BE2C (cell line): Measurements from ENCODE around the gene SGMS1.

Experiments
- DNase-seq: peaks from one replicate; pipeline ENCODE4 v3.0.0-alpha.2; 2020
- H3K27me3 ChIP-seq: fragments of 250-450 bp; sonication (Bioruptor Pico); 2 replicates; pipeline ENCODE4 v1.5.1; 2020; ENCODE audit warnings: mild to moderate bottlenecking
- H3K36me3 ChIP-seq: fragments of 250-450 bp; sonication (Bioruptor Pico); 2 replicates; pipeline ENCODE4 v1.5.1; 2020; ENCODE audit warnings: mild to moderate bottlenecking
- H3K4me1 ChIP-seq: fragments of 250-450 bp; sonication (Bioruptor Pico); 2 replicates; pipeline ENCODE4 v1.5.1; 2020
- H3K4me3 ChIP-seq: 2 replicates; pipeline ENCODE4 v1.5.1; 2011; ENCODE audit warnings: low read depth, low read length
- H3K9me3 ChIP-seq: fragments of 250-450 bp; sonication (Bioruptor Pico); 2 replicates; pipeline ENCODE4 v1.5.1; 2020
- CTCF ChIP-seq: IDR thresholded peaks from 2 replicates; pipeline ENCODE4 v1.5.1; 2012; ENCODE audit warnings: mild to moderate bottlenecking, low read depth, low read length

The SGMS1 gene

GRCh38 chr10:50545846-50546245 lies 77.9 kb downstream of the SGMS1 start:
- H3K4me1 ChIP-seq, result peaks cover 3% of the 10 kb centered on the region; the same call in 1 of the 2 replicates
- H3K4me3 ChIP-seq, result no peak overlapping the region
- DNase-seq, result no peak
- no peaks in the 10 kb centered on the region for H3K36me3 ChIP-seq
- H3K27me3 ChIP-seq, result no peaks in the 10 kb centered on the region
- no peaks in the 10 kb centered on the region for H3K9me3 ChIP-seq
- TF ChIP-seq CTCF, result no peak

DNA sequence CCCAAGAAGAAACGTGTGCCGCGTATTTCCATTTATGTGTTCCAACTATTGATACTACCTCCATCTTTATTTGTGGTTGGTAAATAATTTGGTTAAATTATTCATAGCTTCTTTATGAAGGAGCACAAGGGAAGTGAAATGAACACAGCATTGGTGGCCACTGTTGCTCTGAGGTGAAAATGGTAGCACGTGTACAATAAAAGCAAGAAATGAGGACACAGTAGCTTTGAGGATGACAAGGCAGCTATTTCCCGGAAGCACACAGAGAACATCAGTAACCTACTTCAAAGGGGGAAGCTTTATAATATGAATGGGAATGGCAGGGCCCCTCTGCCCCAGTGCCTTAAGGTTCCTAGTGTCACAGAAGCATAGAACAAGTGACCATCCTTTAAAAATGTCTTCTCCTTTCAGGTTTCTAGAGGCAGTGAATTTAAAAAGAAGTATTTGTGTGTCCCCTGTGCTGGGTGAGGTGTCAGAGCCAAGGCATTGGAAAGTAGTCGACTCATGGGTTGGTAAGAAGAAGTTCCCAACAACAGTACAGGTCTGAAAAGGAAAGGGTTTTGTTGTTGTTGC lies 78.8 kb downstream of the SGMS1 start:
- no peak for DNase-seq
- Histone ChIP-seq H3K36me3 (no peaks in the 10 kb centered on the region), H3K27me3 (no peaks in the 10 kb centered on the region), H3K4me1 (no peaks in the 10 kb centered on the region), H3K9me3 (no peaks in the 10 kb centered on the region), H3K4me3 (no peak overlapping the region)
- TF ChIP-seq CTCF, result no peak

GRCh38 chr10:50544095-50544856 lies 79.5 kb downstream of the SGMS1 start:
- no peaks in the 10 kb centered on the region for H3K9me3 ChIP-seq
- TF ChIP-seq CTCF, result no peak
- no peaks in the 10 kb centered on the region for H3K36me3 ChIP-seq
- no peaks in the 10 kb centered on the region for H3K27me3 ChIP-seq
- no peaks in the 10 kb centered on the region for H3K4me1 ChIP-seq
- no peak overlapping the region for H3K4me3 ChIP-seq
- no peak for DNase-seq

DNA sequence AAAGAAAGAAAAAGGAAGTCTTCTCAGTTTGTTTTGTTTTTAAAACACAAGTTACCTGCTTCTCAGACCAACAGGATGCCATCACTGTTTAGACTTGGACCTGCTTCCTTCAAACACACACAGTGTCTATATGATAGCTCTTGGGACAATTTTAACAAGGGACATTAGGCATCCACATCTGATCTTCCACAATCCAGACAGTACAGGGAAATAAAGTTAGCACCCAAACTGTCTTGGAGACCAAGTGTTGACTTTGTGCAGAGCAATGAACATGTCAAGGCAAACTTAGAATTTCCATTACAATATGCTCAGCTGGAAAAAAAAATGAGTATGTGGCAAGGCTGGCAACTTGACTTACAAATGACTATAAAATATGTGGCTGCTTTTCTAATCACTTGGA lies 80.9 kb downstream of the SGMS1 start:
- H3K9me3 ChIP-seq, result no peaks in the 10 kb centered on the region
- no peak for TF ChIP-seq CTCF
- H3K27me3 ChIP-seq, result no peaks in the 10 kb centered on the region
- no peaks in the 10 kb centered on the region for H3K36me3 ChIP-seq
- DNase-seq, result no peak
- H3K4me1 ChIP-seq, result no peaks in the 10 kb centered on the region
- H3K4me3 ChIP-seq, result no peak overlapping the region

- no peak overlapping the region for H3K4me3 ChIP-seq
- no peaks in the 10 kb centered on the region for H3K36me3 ChIP-seq
- H3K27me3 ChIP-seq, result no peaks in the 10 kb centered on the region
- H3K4me1 ChIP-seq, result no peaks in the 10 kb centered on the region
- H3K9me3 ChIP-seq, result no peaks in the 10 kb centered on the region
- no peak for DNase-seq
- TF ChIP-seq CTCF, result no peak
Measured at GRCh38 chr10:50541921-50542320, 81.8 kb downstream of the SGMS1 start.

- no peak overlapping the region for H3K4me3 ChIP-seq
- no peaks in the 10 kb centered on the region for H3K27me3 ChIP-seq
- DNase-seq, result no peak
- H3K4me1 ChIP-seq, result no peaks in the 10 kb centered on the region
- H3K9me3 ChIP-seq, result no peaks in the 10 kb centered on the region
- no peak for TF ChIP-seq CTCF
- no peaks in the 10 kb centered on the region for H3K36me3 ChIP-seq
Measured at GRCh38 chr10:50541317-50541716, 82.4 kb downstream of the SGMS1 start.
